Measurements from ENCODE around the gene DPEP2.

DNA sequence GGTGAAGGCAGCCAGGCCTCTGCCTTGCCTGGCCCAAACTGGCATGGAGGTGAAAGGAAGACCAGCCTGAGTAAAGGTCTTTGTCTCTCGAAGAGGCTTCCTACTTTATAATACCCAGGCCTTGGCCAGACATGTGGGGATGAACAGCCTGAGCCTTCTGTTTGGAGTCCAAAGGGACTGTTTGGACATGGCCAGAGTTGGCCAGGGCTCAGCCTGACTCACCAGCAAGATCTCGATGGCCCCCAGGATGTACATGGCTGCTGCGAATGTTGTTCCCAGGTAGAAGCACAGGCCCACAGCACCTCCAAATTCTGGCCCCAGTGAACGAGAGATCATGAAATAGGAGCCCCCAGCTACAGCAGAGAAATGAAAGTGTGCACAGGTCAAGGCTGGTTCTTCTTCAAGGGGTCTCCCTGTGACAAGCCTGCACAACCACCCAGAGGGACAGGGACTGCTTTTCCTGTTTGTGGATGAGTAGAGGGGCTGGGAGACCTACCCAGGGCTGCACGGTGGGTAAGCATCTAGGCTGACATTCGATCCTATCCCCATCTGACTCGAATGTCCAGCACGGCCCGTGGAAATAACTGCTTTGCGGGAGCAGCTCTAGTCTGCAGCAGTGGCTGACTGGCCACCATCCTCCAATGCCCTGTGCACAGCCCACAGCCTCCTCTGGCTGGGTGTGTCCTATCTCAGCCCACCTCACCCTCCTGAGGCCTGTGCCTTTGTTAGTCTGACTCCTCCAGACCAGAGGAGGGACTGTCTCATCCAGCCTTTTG is 44.7 kb downstream of the DPEP2 start:
- TF ChIP-seq, protein P1, sequence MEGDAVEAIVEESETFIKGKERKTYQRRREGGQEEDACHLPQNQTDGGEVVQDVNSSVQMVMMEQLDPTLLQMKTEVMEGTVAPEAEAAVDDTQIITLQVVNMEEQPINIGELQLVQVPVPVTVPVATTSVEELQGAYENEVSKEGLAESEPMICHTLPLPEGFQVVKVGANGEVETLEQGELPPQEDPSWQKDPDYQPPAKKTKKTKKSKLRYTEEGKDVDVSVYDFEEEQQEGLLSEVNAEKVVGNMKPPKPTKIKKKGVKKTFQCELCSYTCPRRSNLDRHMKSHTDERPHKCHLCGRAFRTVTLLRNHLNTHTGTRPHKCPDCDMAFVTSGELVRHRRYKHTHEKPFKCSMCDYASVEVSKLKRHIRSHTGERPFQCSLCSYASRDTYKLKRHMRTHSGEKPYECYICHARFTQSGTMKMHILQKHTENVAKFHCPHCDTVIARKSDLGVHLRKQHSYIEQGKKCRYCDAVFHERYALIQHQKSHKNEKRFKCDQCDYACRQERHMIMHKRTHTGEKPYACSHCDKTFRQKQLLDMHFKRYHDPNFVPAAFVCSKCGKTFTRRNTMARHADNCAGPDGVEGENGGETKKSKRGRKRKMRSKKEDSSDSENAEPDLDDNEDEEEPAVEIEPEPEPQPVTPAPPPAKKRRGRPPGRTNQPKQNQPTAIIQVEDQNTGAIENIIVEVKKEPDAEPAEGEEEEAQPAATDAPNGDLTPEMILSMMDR (conservative IDR thresholded peaks at IDR 0.05; ENCODE audit: low read depth, low read length) = no peak
- no peak for TF ChIP-seq CHD1 (IDR thresholded peaks at IDR 0.05; ENCODE audit: low read depth, low read length)
- TF ChIP-seq POLR2A (IDR thresholded peaks at IDR 0.05; ENCODE audit: low read depth, low read length) = no peak
- TF ChIP-seq BHLHE40 (IDR thresholded peaks at IDR 0.05; ENCODE audit: low read depth, low read length) = no peak
- no peak for TF ChIP-seq RAD21 (IDR thresholded peaks at IDR 0.05; ENCODE audit: low read length)
- no peak for TF ChIP-seq FOS (IDR thresholded peaks at IDR 0.05; ENCODE audit: low read depth, low read length)
- TF ChIP-seq, protein P2, sequence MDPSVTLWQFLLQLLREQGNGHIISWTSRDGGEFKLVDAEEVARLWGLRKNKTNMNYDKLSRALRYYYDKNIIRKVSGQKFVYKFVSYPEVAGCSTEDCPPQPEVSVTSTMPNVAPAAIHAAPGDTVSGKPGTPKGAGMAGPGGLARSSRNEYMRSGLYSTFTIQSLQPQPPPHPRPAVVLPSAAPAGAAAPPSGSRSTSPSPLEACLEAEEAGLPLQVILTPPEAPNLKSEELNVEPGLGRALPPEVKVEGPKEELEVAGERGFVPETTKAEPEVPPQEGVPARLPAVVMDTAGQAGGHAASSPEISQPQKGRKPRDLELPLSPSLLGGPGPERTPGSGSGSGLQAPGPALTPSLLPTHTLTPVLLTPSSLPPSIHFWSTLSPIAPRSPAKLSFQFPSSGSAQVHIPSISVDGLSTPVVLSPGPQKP (IDR thresholded peaks at IDR 0.05; ENCODE audit: borderline replicate concordance, low read depth, low read length) = no peak
- no peak for TF ChIP-seq SMC3 (IDR thresholded peaks at IDR 0.05; ENCODE audit: low read depth, low read length)
- no peak for TF ChIP-seq USF2 (IDR thresholded peaks at IDR 0.05; ENCODE audit: low read depth, low read length)
- TF ChIP-seq MXI1 (IDR thresholded peaks at IDR 0.05; ENCODE audit: borderline replicate concordance, low read depth, low read length) = no peak
- TF ChIP-seq CEBPB (IDR thresholded peaks at IDR 0.05; ENCODE audit: low read depth, low read length) = no peak
- no peak for TF ChIP-seq RCOR1 (IDR thresholded peaks at IDR 0.05; ENCODE audit: insufficient replicate concordance, low read length)

Measured in IMR-90 (cell line).